GM12878 (cell line): ENCODE measurements around the gene GLYAT. TPM values are rescaled to one million over a fixed set of nuclear protein-coding genes. Genes with fewer than 3 reads are reported as not detected.

Experiments used
- ATAC-seq: fragments of 200-7000 bp; cut with Tn5 transposase; 3 replicates; pipeline ENCODE4 v1.9.1; 2020; ENCODE audit warnings: mild to moderate bottlenecking, moderate library complexity
- BruUV-seq: library from RNA; stranded (reverse); fragments of 400-500 nt; replicated peaks from 2 replicates; lab custom pipeline; 2021; lab: Mats Ljungman, UMichigan
- CTCF ChIA-PET: fragments of 300-600 bp; sonication (Branson Sonifier 250); formaldehyde crosslinking; extraction: SDS; loops from one replicate; lab custom pipeline; 2021; ENCODE audit warnings: inconsistent platforms; lab: Yijun Ruan, JAX
- POLR2A ChIA-PET: fragments of 350-600 bp; formaldehyde crosslinking; extraction: SDS; loops from one replicate; lab custom pipeline; 2021; ENCODE audit warnings: inconsistent platforms; lab: Charles Lee
- RAD21 ChIA-PET: fragments of 300-600 bp; sonication (Branson Sonifier 250); formaldehyde crosslinking; loops from one replicate; lab custom pipeline; 2023; ENCODE audit warnings: antibody characterized with exemption; ENCODE audit not compliant: unreplicated experiment; lab: Charles Lee
- SMC1A ChIA-PET: fragments of 300-600 bp; sonication (Branson Sonifier 250); formaldehyde crosslinking; loops from one replicate; lab custom pipeline; 2023; ENCODE audit not compliant: unreplicated experiment, uncharacterized antibody; lab: Charles Lee
- DNase-seq: peaks from one replicate; pipeline ENCODE4 v3.0.0-alpha.2; 2011; ENCODE audit warnings: low read depth, low spot score
- FAIRE-seq: peaks from 3 replicates; lab custom pipeline; 2011; peaks lifted over from hg19 to GRCh38; lab: Jason Lieb, UNC
- H2AFZ ChIP-seq: 2 replicates; pipeline ENCODE4 v1.6.0; 2011; ENCODE audit warnings: low read depth, low read length, control low read depth; ENCODE audit not compliant: control insufficient read depth
- H3K27ac ChIP-seq: 2 replicates; pipeline ENCODE4 v1.5.1; 2011; ENCODE audit warnings: control low read depth; ENCODE audit not compliant: control insufficient read depth, insufficient read depth
- H3K27me3 ChIP-seq, 2 experiments: replicated peaks in 1 of 2; 2 replicates each; pipeline versions ENCODE4 v1.6.0 to v1.6.1; 2011; ENCODE audit warnings: low read length in 1 of 2; ENCODE audit not compliant: control insufficient read depth in 2 of 2, insufficient read depth in 2 of 2
- H3K36me3 ChIP-seq, 2 experiments: 2 replicates each; pipeline ENCODE4 v1.5.1; 2011; ENCODE audit warnings: low read length in 1 of 2; ENCODE audit not compliant: control insufficient read depth in 2 of 2, insufficient read depth in 2 of 2
- H3K4me1 ChIP-seq: 2 replicates; pipeline ENCODE4 v1.6.1; 2011; ENCODE audit warnings: mild to moderate bottlenecking, low read length, moderate library complexity, mixed read lengths; ENCODE audit not compliant: control insufficient read depth, insufficient read depth
- H3K4me2 ChIP-seq: 2 replicates; pipeline ENCODE4 v1.6.0; 2011; ENCODE audit warnings: control low read depth; ENCODE audit not compliant: control insufficient read depth, insufficient read depth
- H3K4me3 ChIP-seq: fragments of 200-600 bp; sonication (generic); 2 replicates; pipeline ENCODE4 v1.5.1; 2016
- H3K79me2 ChIP-seq: 2 replicates; pipeline ENCODE4 v1.6.0; 2011; ENCODE audit warnings: low read length; ENCODE audit not compliant: control insufficient read depth, insufficient read depth
- H3K9ac ChIP-seq: 2 replicates; pipeline ENCODE4 v1.8.0; 2011; ENCODE audit warnings: low read length, control low read depth, mixed read lengths; ENCODE audit not compliant: control insufficient read depth, insufficient read depth
- H3K9me3 ChIP-seq: replicated peaks from 3 replicates; pipeline ENCODE4 v1.5.1; 2011; ENCODE audit warnings: mild to moderate bottlenecking, low read length; ENCODE audit not compliant: control insufficient read depth, insufficient read depth
- H4K20me1 ChIP-seq: 2 replicates; pipeline ENCODE4 v1.6.0; 2011; ENCODE audit not compliant: control insufficient read depth, insufficient read depth
- CUX1 ChIP-seq: IDR thresholded peaks from 2 replicates; pipeline ENCODE4 v1.6.1; 2012; ENCODE audit warnings: improper control_type of control experiment, low read depth, low read length; ENCODE audit not compliant: insufficient replicate concordance
- EED ChIP-seq: sonication (generic); IDR thresholded peaks from 2 replicates; pipeline ENCODE4 v1.6.1; 2016; ENCODE audit warnings: antibody characterized with exemption, low read depth
- FOXK2 ChIP-seq: fragments of 450-650 bp; IDR thresholded peaks from 2 replicates; pipeline ENCODE4 v1.6.1; 2017; ENCODE audit warnings: mild to moderate bottlenecking, moderate library complexity
- MEF2B ChIP-seq: fragments of 450-650 bp; IDR thresholded peaks from 2 replicates; pipeline ENCODE4 v1.6.1; 2018; ENCODE audit warnings: mild to moderate bottlenecking, moderate library complexity; ENCODE audit not compliant: partially characterized antibody, poor library complexity, severe bottlenecking
- NFYB ChIP-seq: IDR thresholded peaks from 2 replicates; pipeline ENCODE4 v1.6.1; 2011; ENCODE audit warnings: low read depth, mild to moderate bottlenecking, low read length, improper control_type of control experiment, moderate library complexity; ENCODE audit not compliant: insufficient read depth
- WGBS: methylation state at CpG from one replicate; pipeline ENCODE4 v1.1.6; 2016; ENCODE audit warnings: low lambda C conversion rate; ENCODE audit not compliant: insufficient replicate concordance, insufficient coverage; ENCODE audit errors: missing lambda C conversion rate; 5-methylcytosine and 5-hydroxymethylcytosine counted together
- in situ Hi-C: fragments of 300-500 bp; cut with MboI; formaldehyde crosslinking; loops from 9 replicates; pipeline ENCODE4 v1.14.3; 2018; ENCODE audit warnings: mixed read lengths
- intact Hi-C: fragments of 100-400 bp; cut with micrococcal nuclease; formaldehyde crosslinking; loops from one replicate; pipeline ENCODE4 v1.14.2; 2022; ENCODE audit not compliant: unreplicated experiment
- polyA plus RNA-seq, 11 experiments: library from polyadenylated mRNA; depleted of rRNA in 4 of 11; unstranded in 6 of 11; stranded (reverse) in 5 of 11; fragments of >200 nt; fragmentation: Nextera tagmentation in 4 of 11; fragmentation: Illumina TruSeq in 1 of 11; extraction: Ambion mirVana in 4 of 11; extraction: Trizol in 1 of 11; gene quantifications; 1 replicate in 1 of 11; 2 replicates in 10 of 11; pipeline versions ENCODE4 v1.2.1 to v1.2.3, GENCODE V29; 2011 to 2016; ENCODE audit warnings: inconsistent platforms in 2 of 11, missing spikeins in 2 of 11, low read depth in 1 of 11
- total RNA-seq, 4 experiments: library from RNA; depleted of rRNA in 3 of 4; stranded (reverse); fragments of >200 nt in 3 of 4; fragmentation: Illumina TruSeq in 1 of 4; extraction: Trizol in 1 of 4; gene quantifications; 2 replicates each; pipeline versions ENCODE4 v1.2.1 to v1.2.3, GENCODE V29; 2013 to 2021
- TF ChIP-seq, protein P1 (sequence below): IDR thresholded peaks from 2 replicates; pipeline ENCODE4 v1.6.1; 2012; ENCODE audit warnings: mild to moderate bottlenecking, low read depth, low read length
- TF ChIP-seq, protein P2 (sequence below): IDR thresholded peaks from 2 replicates; pipeline ENCODE4 v1.6.1; 2012; ENCODE audit warnings: low read depth, low read length, improper control_type of control experiment

The GLYAT gene
- total and polyA plus RNA-seq, 10 of the 15 experiments (the other 5 are each of a cell fraction or from before 2014, with no cell fraction given) = 0.18 TPM; not detected in 9

DNA sequence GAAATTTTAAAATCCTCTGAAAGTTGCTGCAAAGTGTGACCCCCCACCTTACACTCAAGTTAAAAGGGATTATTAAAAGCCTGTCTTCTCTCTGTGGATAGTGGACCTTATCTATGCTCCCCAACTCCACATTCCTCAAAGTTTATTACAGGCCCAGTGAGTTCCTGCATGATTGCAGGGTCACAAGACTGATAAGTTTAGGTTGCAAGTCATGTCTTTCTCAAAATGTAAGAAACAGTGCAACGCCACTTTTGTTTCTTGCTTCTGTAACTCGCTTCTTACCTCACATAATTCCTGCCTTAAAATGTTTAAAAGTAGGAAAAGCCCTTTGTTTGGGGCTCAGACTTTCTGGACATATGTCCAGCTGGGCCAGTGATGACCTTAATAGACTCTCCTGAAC, 38.4 kb upstream of the GLYAT start:
- SMC1A ChIA-PET = no interaction called here
- CTCF ChIA-PET = no interaction called here
- no TSS peak for BruUV-seq
- DNase-seq = no peak
- FAIRE-seq = no peak
- no peak for TF ChIP-seq MEF2B
- RAD21 ChIA-PET = no interaction called here
- H3K27me3 ChIP-seq = no peaks in the 10 kb centered on the region
- in situ Hi-C loops (no loop called here), intact Hi-C loops (no loop called here)
- 19% methylated on average over 2 of the region's 2 CpGs for WGBS
- H2AFZ ChIP-seq = no peak overlapping the region
- no peak for ATAC-seq
- no peak overlapping the region for H3K4me3 ChIP-seq
- H3K36me3 ChIP-seq = no peaks in the 10 kb centered on the region
- no peaks in the 10 kb centered on the region for H4K20me1 ChIP-seq
- H3K27ac ChIP-seq = no peak overlapping the region
- H3K79me2 ChIP-seq = no peaks in the 10 kb centered on the region
- no peak overlapping the region for H3K9ac ChIP-seq
- POLR2A ChIA-PET = no interaction called here
- H3K4me1 ChIP-seq = no peaks in the 10 kb centered on the region
- no peaks in the 10 kb centered on the region for H3K9me3 ChIP-seq
- H3K4me2 ChIP-seq = no peak overlapping the region

DNA sequence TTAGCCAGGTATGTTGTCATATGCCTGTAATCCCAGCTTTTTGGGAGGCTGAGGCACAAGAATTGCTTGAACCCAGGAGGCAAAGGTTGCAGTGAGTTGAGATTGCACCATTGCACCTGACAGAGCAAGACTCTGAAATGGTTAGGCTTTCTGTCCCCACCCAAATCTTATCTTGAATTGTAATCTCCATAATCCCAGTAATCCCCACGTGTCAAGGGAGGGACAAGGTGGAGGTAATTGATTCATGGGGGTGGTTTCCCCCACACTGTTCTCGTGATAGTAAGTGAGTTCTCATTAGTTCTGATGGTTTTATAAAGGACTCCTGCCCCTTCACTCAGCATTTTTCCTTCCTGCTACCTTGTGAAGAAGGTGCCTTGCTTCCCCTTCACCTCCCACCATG, 37.6 kb upstream of the GLYAT start:
- Histone ChIP-seq H3K4me1 (no peaks in the 10 kb centered on the region), H3K4me3 (no peak overlapping the region), H3K9ac (no peak overlapping the region), H2AFZ (no peak overlapping the region), H3K36me3 (no peaks in the 10 kb centered on the region), H4K20me1 (no peaks in the 10 kb centered on the region), H3K79me2 (no peaks in the 10 kb centered on the region), H3K4me2 (no peak overlapping the region), H3K27me3 (no peaks in the 10 kb centered on the region), H3K27ac (no peak overlapping the region), H3K9me3 (no peaks in the 10 kb centered on the region)
- no peak for TF ChIP-seq CUX1
- TF ChIP-seq EED = no peak
- no peak for TF ChIP-seq NFYB
- TF ChIP-seq, protein P1, sequence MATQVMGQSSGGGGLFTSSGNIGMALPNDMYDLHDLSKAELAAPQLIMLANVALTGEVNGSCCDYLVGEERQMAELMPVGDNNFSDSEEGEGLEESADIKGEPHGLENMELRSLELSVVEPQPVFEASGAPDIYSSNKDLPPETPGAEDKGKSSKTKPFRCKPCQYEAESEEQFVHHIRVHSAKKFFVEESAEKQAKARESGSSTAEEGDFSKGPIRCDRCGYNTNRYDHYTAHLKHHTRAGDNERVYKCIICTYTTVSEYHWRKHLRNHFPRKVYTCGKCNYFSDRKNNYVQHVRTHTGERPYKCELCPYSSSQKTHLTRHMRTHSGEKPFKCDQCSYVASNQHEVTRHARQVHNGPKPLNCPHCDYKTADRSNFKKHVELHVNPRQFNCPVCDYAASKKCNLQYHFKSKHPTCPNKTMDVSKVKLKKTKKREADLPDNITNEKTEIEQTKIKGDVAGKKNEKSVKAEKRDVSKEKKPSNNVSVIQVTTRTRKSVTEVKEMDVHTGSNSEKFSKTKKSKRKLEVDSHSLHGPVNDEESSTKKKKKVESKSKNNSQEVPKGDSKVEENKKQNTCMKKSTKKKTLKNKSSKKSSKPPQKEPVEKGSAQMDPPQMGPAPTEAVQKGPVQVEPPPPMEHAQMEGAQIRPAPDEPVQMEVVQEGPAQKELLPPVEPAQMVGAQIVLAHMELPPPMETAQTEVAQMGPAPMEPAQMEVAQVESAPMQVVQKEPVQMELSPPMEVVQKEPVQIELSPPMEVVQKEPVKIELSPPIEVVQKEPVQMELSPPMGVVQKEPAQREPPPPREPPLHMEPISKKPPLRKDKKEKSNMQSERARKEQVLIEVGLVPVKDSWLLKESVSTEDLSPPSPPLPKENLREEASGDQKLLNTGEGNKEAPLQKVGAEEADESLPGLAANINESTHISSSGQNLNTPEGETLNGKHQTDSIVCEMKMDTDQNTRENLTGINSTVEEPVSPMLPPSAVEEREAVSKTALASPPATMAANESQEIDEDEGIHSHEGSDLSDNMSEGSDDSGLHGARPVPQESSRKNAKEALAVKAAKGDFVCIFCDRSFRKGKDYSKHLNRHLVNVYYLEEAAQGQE = no peak
- TF ChIP-seq FOXK2 = no peak
- TF ChIP-seq, protein P2, sequence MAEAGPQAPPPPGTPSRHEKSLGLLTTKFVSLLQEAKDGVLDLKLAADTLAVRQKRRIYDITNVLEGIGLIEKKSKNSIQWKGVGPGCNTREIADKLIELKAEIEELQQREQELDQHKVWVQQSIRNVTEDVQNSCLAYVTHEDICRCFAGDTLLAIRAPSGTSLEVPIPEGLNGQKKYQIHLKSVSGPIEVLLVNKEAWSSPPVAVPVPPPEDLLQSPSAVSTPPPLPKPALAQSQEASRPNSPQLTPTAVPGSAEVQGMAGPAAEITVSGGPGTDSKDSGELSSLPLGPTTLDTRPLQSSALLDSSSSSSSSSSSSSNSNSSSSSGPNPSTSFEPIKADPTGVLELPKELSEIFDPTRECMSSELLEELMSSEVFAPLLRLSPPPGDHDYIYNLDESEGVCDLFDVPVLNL = no peak
- POLR2A ChIA-PET = no interaction called here
- ATAC-seq (no peak), FAIRE-seq (no peak), DNase-seq (no peak)
- CTCF ChIA-PET = no interaction called here
- intact Hi-C loops = no loop called here
- in situ Hi-C loops = no loop called here
- WGBS = 0% methylated on average over 2 of the region's 2 CpGs
- RAD21 ChIA-PET = no interaction called here
- SMC1A ChIA-PET = no interaction called here
- BruUV-seq = no TSS peak
